HG02884 (cell line): ENCODE data around the gene ACAP3.
"Not testable (repeated sequence)": the region's sequence is repeated elsewhere in the genome, so short reads cannot be mapped to it uniquely, and the experiment has no call there.

Experiments used
- ATAC-seq: cut with Tn5 transposase; IDR thresholded peaks from one replicate; pipeline ENCODE4 v1.9.1; 2021; ENCODE audit warnings: mild to moderate bottlenecking, moderate library complexity; ENCODE audit not compliant: unreplicated experiment

Gene ACAP3

DNA sequence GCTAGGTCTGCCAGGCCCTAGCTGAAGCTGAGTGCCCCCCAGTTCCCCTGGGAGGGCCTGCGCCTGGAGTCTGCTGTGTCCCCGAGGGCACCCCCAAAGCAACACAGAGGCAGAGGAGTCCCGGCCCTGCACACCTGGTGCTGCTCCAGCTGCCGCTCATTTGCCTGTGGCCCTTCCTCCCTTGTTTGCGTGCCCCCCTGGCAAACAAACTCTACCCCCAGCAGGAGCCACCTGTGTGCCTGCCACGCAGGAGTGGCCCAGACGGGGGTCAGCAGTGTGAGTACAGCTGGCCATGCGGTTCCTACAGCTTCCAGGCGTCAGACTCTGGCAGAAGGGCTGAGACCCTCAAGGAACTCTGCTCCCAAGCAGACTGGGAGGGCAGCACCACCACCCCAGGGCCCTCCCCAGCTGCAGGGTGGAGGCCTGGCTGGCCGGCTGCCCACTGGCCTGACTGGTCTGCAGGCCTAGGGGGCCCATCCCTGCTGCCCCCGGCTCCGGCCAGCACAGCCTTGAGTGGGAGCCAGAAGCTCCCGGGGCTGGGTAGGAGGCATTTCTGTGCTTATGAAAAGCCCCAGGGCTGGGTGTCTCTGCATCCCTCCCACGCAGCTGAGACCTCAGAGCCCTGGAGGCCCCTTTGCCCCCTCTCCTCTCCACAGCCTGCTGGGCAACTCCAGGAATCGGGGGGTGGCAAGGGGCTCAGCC, 22.8 kb upstream of the ACAP3 start:
- no peak for ATAC-seq

GRCh38 chr1:1329304-1330210, 21.8 kb upstream of the ACAP3 start:
- ATAC-seq: no peak

GRCh38 chr1:1328254-1328653, 20.5 kb upstream of the ACAP3 start:
- no peak for ATAC-seq

DNA sequence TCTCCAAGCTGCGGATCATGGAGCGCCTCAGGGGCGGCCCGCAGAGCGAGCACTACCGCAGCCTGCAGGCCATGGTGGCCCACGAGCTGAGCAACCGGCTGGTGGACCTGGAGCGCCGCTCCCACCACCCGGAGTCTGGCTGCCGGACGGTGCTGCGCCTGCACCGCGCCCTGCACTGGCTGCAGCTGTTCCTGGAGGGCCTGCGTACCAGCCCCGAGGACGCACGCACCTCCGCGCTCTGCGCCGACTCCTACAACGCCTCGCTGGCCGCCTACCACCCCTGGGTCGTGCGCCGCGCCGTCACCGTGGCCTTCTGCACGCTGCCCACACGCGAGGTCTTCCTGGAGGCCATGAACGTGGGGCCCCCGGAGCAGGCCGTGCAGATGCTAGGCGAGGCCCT, 19.6 kb upstream of the ACAP3 start:
- no peak for ATAC-seq

DNA sequence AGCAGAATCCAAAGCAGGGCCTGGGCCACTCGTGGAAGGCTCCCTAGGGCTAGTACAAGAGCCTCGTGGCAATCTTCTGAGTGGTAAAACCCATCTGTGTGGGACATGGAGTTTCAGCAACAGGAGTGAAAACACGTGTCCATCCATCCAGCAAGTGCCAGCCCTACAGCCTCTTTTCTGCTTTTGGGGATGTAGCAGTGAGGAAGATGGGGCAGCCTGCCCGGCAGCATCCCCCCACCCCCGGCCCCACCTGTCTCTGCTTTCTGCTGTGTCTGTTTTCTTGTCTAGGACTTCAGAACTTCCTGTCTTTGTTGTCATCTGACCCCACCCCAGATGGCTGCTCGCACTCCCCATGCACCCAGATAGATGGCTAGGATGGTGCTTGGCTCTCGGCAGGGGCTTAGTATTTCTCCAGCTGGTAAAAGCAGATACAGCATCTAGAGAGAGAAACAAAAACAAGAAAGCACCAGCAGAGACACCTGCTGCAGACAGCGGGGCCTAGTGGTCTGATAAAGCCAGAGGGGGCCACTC, 18.4 kb upstream of the ACAP3 start:
- ATAC-seq: no peak

- ATAC-seq: no peak
Measured at GRCh38 chr1:1325288-1326074, 17.8 kb upstream of the ACAP3 start.

DNA sequence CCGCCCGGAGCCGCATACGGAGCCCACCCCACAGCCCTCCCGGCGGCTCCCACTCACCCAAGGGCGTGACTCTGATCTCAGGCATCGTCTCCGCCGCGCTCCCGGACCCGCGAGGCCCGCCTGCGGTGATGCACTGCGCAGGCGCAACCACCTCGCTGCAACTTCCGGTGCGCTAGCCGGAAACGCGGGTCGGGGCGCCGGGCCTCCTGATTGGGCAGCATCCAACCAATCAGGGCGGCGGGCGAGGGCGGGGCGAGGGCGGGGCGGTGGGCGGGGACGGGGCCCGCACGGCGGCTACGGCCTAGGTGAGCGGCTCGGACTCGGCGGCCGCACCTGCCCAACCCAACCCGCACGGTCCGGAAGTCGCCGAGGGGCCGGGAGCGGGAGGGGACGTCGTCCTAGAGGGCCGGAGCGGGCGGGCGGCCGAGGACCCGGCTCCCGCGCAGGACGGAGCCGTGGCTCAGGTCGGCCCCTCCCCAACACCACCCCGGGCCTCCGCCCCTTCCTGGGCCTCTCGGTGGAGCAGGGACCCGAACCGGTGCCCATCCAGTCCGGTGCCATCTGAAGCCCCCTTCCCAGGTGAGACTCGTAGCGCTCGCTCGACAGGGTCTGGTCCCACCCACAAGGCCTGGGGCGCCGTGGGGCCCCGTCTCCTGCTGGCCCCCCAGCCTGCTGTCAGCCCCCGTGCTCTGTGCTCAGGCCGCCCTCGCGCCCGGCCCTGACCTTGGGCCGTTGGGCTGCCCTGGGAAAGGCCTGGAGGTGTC, 17.0 kb upstream of the ACAP3 start, which contains the start of the genes CPTP and INTS11:
CPTP (plus strand) TSS at position 279 of the 764 bp plus-strand sequence. CDS start 2,109 bp downstream, outside the sequence.
INTS11 (minus strand) TSS at position 137 of the 764 bp plus-strand sequence; CDS start at position 85, 52 bp downstream.
- ATAC-seq: peak; percentile 76

GRCh38 chr1:1324084-1324523, 16.4 kb upstream of the ACAP3 start:
- ATAC-seq: peak; percentile 18

GRCh38 chr1:1322952-1323351, 15.2 kb upstream of the ACAP3 start:
- no peak for ATAC-seq

- no peak for ATAC-seq
Measured at GRCh38 chr1:1322418-1322817, 14.7 kb upstream of the ACAP3 start.

DNA sequence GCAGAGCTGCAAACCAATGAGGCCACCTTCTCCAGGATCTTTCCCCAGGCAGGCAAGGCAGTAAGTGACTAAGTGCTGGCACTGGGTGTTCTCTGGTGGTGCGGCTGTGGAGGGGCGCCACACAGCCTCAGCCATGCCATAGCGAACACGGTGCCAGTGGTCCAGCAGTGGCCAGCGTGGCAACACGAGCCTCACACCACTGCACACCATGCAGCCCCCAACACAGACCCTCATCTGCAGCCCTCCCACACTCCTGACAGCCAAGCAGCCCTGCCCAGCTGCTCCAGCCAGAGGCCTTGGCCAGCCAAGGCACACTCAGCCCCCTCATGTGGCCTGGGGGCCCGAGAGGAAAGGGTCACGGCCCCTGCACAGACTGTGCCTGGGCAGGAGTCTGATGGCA, 13.7 kb upstream of the ACAP3 start:
- ATAC-seq: no peak

DNA sequence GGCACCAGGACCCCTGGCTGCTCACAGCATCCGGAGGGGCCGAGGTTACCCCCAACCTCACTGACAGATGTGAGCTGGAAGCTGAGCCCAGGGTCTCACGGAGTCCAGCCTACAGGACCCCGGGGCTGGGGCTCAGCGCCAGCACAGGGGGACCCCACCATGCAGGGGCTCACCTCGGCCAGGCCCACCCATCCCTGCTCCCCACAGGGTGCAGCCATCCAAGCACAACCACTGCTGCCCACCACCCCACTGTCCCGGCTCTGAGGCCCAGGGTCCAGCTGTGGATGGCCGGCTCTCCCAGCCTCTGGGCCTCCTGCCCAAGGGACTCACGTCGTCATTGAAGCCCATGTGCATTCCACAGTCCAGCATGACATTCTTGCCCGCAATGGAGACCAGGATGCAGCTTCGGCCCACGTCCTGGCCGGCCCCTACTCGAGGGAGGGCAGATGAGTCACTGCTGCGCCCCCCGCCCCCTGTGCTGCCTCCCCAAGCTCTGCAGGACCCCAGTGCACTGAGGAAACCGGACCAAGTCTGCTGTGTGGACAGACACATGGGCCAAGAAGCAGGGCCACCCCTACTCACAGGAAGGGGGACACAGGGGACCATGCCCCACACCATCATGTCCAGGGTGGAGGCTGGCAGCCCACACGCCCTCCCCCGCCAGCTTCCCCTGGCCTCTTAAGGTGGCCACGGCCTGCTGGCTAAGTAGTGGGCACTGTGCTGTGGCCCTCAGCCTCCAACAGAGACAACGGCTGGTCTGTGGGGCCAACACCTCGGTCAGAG, 13.1 kb upstream of the ACAP3 start:
- ATAC-seq: no peak

- no peak for ATAC-seq
Measured at GRCh38 chr1:1319646-1319941, 11.9 kb upstream of the ACAP3 start.

- no peak for ATAC-seq
Measured at GRCh38 chr1:1318777-1319645, 11.3 kb upstream of the ACAP3 start.

- ATAC-seq: no peak
Measured at GRCh38 chr1:1318131-1318652, 10.5 kb upstream of the ACAP3 start.

DNA sequence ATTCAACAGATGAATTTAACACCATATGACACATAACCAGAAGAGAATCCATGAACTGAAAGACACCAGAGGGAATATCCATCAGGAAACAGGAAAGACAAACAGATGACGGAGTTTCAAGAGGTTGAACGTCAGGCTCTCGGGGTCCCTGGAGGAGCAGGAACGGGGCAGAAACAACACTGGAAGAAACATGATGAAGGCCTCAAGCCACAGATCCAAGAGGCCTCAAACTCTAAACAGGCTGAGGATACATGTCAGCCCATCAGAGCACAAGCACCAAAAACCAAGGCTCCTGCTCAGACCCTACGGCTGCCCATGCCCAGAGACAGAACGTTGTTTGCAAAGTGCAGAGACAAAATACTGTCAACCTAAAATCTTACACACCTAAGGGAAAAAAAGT, 9.7 kb upstream of the ACAP3 start:
- no peak for ATAC-seq

DNA sequence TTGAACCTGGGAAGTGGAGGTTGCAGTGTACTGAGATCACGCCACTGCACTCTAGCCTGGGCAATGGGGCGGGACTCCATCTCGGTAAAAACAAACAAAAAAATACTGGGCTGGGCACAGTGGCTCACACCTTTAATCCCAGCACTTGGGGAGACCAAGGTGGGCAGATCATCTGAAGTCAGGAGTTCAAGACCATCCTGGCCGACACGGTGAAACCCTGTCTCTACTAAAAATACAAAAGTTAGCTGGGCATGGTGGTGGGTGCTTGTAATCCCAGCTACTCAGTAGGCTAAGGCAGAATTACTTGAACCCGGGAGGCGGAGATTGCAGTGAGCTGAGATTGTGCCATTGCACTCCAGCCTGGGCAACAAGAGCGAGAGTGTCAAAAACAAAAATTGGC, 8.5 kb upstream of the ACAP3 start:
- not testable (repeated sequence) for ATAC-seq

GRCh38 chr1:1315435-1315954, 7.8 kb upstream of the ACAP3 start:
- ATAC-seq: no peak
